Endothelial cell of umbilical vein (primary cell): ENCODE measurements around the gene TWIST1.

Experiments used
- EZH2 ChIP-seq: IDR thresholded peaks from 2 replicates; pipeline ENCODE4 v1.6.1; 2012; ENCODE audit warnings: borderline replicate concordance, low read depth, mild to moderate bottlenecking, moderate library complexity, low read length, inconsistent platforms; ENCODE audit not compliant: severe bottlenecking
- FOS ChIP-seq: IDR thresholded peaks from 2 replicates; pipeline ENCODE4 v1.6.1; 2011; ENCODE audit warnings: mild to moderate bottlenecking, low read length, moderate library complexity, borderline replicate concordance; ENCODE audit not compliant: insufficient read depth
- GATA2 ChIP-seq: IDR thresholded peaks from 2 replicates; pipeline ENCODE4 v1.7.0; 2011; ENCODE audit warnings: low read depth, mild to moderate bottlenecking, moderate library complexity, mixed read lengths, low read length; ENCODE audit not compliant: insufficient read length, insufficient read depth
- JUN ChIP-seq: IDR thresholded peaks from 2 replicates; pipeline ENCODE4 v1.6.1; 2011; ENCODE audit warnings: borderline replicate concordance, low read depth; ENCODE audit not compliant: insufficient read length, insufficient read depth
- MAX ChIP-seq: IDR thresholded peaks from 2 replicates; pipeline ENCODE4 v1.6.1; 2011; ENCODE audit not compliant: insufficient read depth, insufficient read length
- MYC ChIP-seq: IDR thresholded peaks from one replicate; pipeline ENCODE4 v1.6.1; 2011; ENCODE audit warnings: mild to moderate bottlenecking, low read depth, low read length
- POLR2A ChIP-seq: IDR thresholded peaks from 2 replicates; pipeline ENCODE4 v1.6.1; 2012; ENCODE audit warnings: low read depth, mild to moderate bottlenecking, control low read depth, low read length
- POLR2AphosphoS5 ChIP-seq: IDR thresholded peaks from 2 replicates; pipeline ENCODE4 v1.6.1; 2012; ENCODE audit warnings: low read depth, mild to moderate bottlenecking, control low read depth, low read length, moderate library complexity; ENCODE audit not compliant: insufficient read depth
- TF ChIP-seq, protein P1 (sequence below), 2 donors: IDR thresholded peaks; 1 replicate in 1 of 2; 2 replicates in 1 of 2; pipeline ENCODE4 v1.5.1; 2011; ENCODE audit warnings: low read length in 2 of 2, mild to moderate bottlenecking in 2 of 2, moderate library complexity in 2 of 2, control low read depth in 1 of 2, inconsistent platforms in 1 of 2, low read depth in 1 of 2; ENCODE audit not compliant: insufficient read depth in 1 of 2; ENCODE audit errors: extremely low read depth in 1 of 2

GRCh38 chr7:19145434-19146115, 28.1 kb upstream of the TWIST1 start:
- TF ChIP-seq, protein P1, sequence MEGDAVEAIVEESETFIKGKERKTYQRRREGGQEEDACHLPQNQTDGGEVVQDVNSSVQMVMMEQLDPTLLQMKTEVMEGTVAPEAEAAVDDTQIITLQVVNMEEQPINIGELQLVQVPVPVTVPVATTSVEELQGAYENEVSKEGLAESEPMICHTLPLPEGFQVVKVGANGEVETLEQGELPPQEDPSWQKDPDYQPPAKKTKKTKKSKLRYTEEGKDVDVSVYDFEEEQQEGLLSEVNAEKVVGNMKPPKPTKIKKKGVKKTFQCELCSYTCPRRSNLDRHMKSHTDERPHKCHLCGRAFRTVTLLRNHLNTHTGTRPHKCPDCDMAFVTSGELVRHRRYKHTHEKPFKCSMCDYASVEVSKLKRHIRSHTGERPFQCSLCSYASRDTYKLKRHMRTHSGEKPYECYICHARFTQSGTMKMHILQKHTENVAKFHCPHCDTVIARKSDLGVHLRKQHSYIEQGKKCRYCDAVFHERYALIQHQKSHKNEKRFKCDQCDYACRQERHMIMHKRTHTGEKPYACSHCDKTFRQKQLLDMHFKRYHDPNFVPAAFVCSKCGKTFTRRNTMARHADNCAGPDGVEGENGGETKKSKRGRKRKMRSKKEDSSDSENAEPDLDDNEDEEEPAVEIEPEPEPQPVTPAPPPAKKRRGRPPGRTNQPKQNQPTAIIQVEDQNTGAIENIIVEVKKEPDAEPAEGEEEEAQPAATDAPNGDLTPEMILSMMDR (IDR thresholded peaks at IDR 0.05; ENCODE audit: extremely low read depth in 1 of 2, insufficient read depth in 1 of 2, low read depth in 1 of 2, low read length in 2 of 2): no peak
- TF ChIP-seq EZH2 (no peak), GATA2 (no peak), MAX (no peak), POLR2A (no peak), POLR2AphosphoS5 (no peak), MYC (no peak), FOS (no peak), JUN (no peak)
